ENCODE data around the gene ITPR1.

- TF ChIP-seq EZH2phosphoT487 (IDR thresholded peaks at IDR 0.05; ENCODE audit: borderline replicate concordance, low read length) (no peak), CTCF (conservative IDR thresholded peaks at IDR 0.05; ENCODE audit: low read depth, low read length) (no peak)
Observed at GRCh38 chr3:4768021-4768420, 274.9 kb downstream of the ITPR1 start.
